ENCODE data around the gene AOC3. TPM values are rescaled to one million over a fixed set of nuclear protein-coding genes. Genes with fewer than 3 reads are reported as not detected.

Gene AOC3
- total and polyA plus RNA-seq, 2 of the 13 experiments (the other 11 are each of a cell fraction or from before 2014, with no cell fraction given) = 8.7 to 51.7 TPM

DNA sequence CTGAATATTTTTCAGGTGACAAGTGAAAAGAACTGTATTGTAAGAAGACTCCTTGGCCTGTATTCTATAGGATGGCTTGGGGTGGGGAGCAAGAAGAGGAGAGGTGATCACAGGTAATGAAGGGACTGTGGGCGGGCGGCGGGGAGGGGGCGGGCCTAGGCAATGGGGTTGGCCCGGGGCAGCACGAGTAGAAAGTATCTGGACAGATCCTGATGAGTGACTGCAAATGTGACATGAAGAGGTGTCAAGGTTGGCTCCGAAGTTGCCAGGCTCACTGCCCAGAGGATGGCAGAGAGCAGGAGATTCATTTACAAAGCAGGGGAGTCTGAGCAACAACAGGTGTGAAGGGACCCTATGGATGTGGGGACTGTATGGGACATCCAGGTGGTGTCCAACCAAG lies 38.8 kb downstream of the AOC3 start:
- in situ Hi-C loops (cut with HindIII; ENCODE audit: extremely low pct_ligation_motif_present, low pct_unique_long_range_greater_than_20kb) (no loop called here), intact Hi-C loops (cut with micrococcal nuclease; ENCODE audit: unreplicated experiment) (no loop called here)
- H3K36me3 ChIP-seq (replicated peaks in 1 of 2; ENCODE audit: control insufficient read depth in 1 of 2, insufficient read depth in 2 of 2, low read length in 2 of 2) = no peaks in the 10 kb centered on the region
- BruUV-seq (replicated peaks) = no TSS peak
- H2AFZ ChIP-seq (ENCODE audit: low read length) = no peak overlapping the region
- no peak for DNase-seq (ENCODE audit: low spot score)
- H3K27me3 ChIP-seq (ENCODE audit: control insufficient read depth in 1 of 2, insufficient read depth in 2 of 2, low read length in 2 of 2) = no peaks in the 10 kb centered on the region
- ChIA-PET POLR2A (interaction anchor here (1.5 kb wide), 1 partner anchor 110 kb away, joined by 4 read pairs; the partner anchor contains the start of gene WNK4), CTCF (ENCODE audit: low intra/inter-chr PET ratio, low total read pairs) (no interaction called here)
- H3K4me1 ChIP-seq (ENCODE audit: insufficient read depth, low read length) = peaks cover 98% of the 10 kb centered on the region
- no peak for ATAC-seq
- TF ChIP-seq, protein P1, sequence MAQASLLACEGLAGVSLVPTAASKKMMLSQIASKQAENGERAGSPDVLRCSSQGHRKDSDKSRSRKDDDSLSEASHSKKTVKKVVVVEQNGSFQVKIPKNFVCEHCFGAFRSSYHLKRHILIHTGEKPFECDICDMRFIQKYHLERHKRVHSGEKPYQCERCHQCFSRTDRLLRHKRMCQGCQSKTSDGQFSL (CRISPR knock-in tag; IDR thresholded peaks at IDR 0.05) = no peak
- TF ChIP-seq EP300 (IDR thresholded peaks at IDR 0.05; ENCODE audit: low read depth in 2 of 2, low read length in 2 of 2) (0 out of 4 replicates have a peak, but pooled peaks of 1 of the 2 experiments have one; percentile 3), EP300 (CRISPR knock-in tag; IDR thresholded peaks at IDR 0.05; ENCODE audit: borderline replicate concordance) (no peak), MED1 (CRISPR knock-in tag; IDR thresholded peaks at IDR 0.05) (no peak), NFE2L1 (CRISPR knock-in tag; IDR thresholded peaks at IDR 0.05; ENCODE audit: borderline replicate concordance) (no peak), RAD51 (IDR thresholded peaks at IDR 0.05; ENCODE audit: borderline replicate concordance) (no peak)
- H3K4me3 ChIP-seq (replicated peaks in 1 of 3; ENCODE audit: insufficient read depth in 1 of 3, low read depth in 2 of 3, low read length in 3 of 3) = no peak overlapping the region
- no peaks in the 10 kb centered on the region for H3K79me2 ChIP-seq (ENCODE audit: insufficient read depth, low read length)
- no peak overlapping the region for H3K27ac ChIP-seq (ENCODE audit: extremely low read length, insufficient read depth, low read length)
- FAIRE-seq = no peak
- H3K4me2 ChIP-seq (ENCODE audit: low read depth, low read length) = no peak overlapping the region
- no peak overlapping the region for H3K9ac ChIP-seq (ENCODE audit: insufficient read depth, low read depth, low read length)
- no peaks in the 10 kb centered on the region for H3K9me3 ChIP-seq (ENCODE audit: low read length)
- 88% methylated on average over 7 of the region's 7 CpGs for WGBS (ENCODE audit: low lambda C conversion rate)
- no peaks in the 10 kb centered on the region for H4K20me1 ChIP-seq (ENCODE audit: insufficient read depth, low read length)

DNA sequence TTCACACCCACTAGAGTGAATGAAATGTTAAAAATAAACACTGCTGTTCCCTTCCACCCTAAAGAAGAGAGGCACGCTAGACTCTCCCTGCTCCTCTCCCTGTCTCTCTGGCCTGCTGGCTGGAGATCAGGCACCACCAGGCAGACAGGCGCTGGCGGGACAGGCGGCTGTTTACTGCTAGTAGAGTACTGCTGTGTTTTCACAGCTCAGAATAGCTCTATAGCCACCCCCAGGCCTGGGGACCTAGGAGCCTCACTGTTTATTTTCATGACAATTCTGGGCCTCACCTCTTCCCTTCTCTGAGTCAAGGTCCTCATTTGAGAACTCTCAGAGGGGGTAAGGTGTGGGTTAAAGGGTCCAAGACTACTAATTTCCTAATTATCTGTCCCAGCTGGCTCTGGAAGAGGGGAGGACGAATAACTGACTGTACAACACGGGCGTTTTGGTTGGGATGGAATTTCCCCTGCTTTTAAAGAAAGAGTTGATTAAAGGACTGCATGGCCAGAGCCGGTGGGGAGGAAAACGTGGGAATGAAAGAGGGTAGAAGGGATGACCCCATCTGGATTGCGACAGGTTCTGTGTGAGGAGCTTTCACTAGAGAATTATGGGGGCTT lies 40.6 kb downstream of the AOC3 start:
- intact Hi-C loops (cut with micrococcal nuclease; ENCODE audit: unreplicated experiment) = no loop called here
- ChIA-PET CTCF (ENCODE audit: low intra/inter-chr PET ratio, low total read pairs) (no interaction called here), POLR2A (interaction anchor here (0.8 to 3.6 kb wide), 15 partner anchors 10 to 213 kb away, joined by 3 to 20 read pairs (median 4); partner anchors contain the start of genes BECN1, PSME3, RPL27 and VPS25)
- BruUV-seq (replicated peaks) = no TSS peak
- in situ Hi-C loops (cut with HindIII; ENCODE audit: extremely low pct_ligation_motif_present, low pct_unique_long_range_greater_than_20kb) = no loop called here
- WGBS (ENCODE audit: low lambda C conversion rate) = 4% methylated on average over 10 of the region's 10 CpGs
- peak; percentile 63 for DNase-seq (ENCODE audit: low spot score)
- Histone ChIP-seq H3K4me2 (ENCODE audit: low read depth, low read length) (peak overlapping the region; percentile 74), H3K9me3 (ENCODE audit: low read length) (no peaks in the 10 kb centered on the region), H3K4me3 (replicated peaks in 1 of 3; ENCODE audit: insufficient read depth in 1 of 3, low read depth in 2 of 3, low read length in 3 of 3) (peak overlapping the region in 2 of 3 experiments; percentile 9 to 39; a peak in 2 of 6 replicates), H4K20me1 (ENCODE audit: insufficient read depth, low read length) (no peaks in the 10 kb centered on the region), H3K27me3 (ENCODE audit: control insufficient read depth in 1 of 2, insufficient read depth in 2 of 2, low read length in 2 of 2) (no peaks in the 10 kb centered on the region), H3K9ac (ENCODE audit: insufficient read depth, low read depth, low read length) (peak overlapping the region; percentile 59), H3K36me3 (replicated peaks in 1 of 2; ENCODE audit: control insufficient read depth in 1 of 2, insufficient read depth in 2 of 2, low read length in 2 of 2) (no peaks in the 10 kb centered on the region), H2AFZ (ENCODE audit: low read length) (no peak overlapping the region), H3K27ac (ENCODE audit: extremely low read length, insufficient read depth, low read length) (peak overlapping the region; percentile 79), H3K4me1 (ENCODE audit: insufficient read depth, low read length) (peaks cover 98% of the 10 kb centered on the region), H3K79me2 (ENCODE audit: insufficient read depth, low read length) (no peaks in the 10 kb centered on the region)
- ATAC-seq = peak; percentile 76
- FAIRE-seq = peak; percentile 43
- no peak for TF ChIP-seq DNMT1 (CRISPR knock-in tag; IDR thresholded peaks at IDR 0.05)
- TF ChIP-seq, protein P2, sequence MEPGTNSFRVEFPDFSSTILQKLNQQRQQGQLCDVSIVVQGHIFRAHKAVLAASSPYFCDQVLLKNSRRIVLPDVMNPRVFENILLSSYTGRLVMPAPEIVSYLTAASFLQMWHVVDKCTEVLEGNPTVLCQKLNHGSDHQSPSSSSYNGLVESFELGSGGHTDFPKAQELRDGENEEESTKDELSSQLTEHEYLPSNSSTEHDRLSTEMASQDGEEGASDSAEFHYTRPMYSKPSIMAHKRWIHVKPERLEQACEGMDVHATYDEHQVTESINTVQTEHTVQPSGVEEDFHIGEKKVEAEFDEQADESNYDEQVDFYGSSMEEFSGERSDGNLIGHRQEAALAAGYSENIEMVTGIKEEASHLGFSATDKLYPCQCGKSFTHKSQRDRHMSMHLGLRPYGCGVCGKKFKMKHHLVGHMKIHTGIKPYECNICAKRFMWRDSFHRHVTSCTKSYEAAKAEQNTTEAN (CRISPR knock-in tag; conservative IDR thresholded peaks at IDR 0.05) = 0 out of 2 replicates have a peak, but pooled peaks have one; percentile 4
- TF ChIP-seq ZSCAN25 (CRISPR knock-in tag; IDR thresholded peaks at IDR 0.05) = peak; percentile 81; the same call in 1 of the 2 replicates
- TF ChIP-seq RAD51 (IDR thresholded peaks at IDR 0.05; ENCODE audit: borderline replicate concordance) = no peak
- 0 out of 2 replicates have a peak, but pooled peaks have one; percentile 24 for TF ChIP-seq KMT2A (CRISPR knock-in tag; IDR thresholded peaks at IDR 0.05)
- no peak for TF ChIP-seq BRCA1 (CRISPR knock-in tag; IDR thresholded peaks at IDR 0.05)
- no peak for TF ChIP-seq ARHGAP35 (CRISPR knock-in tag; IDR thresholded peaks at IDR 0.05; ENCODE audit: borderline replicate concordance)
- no peak for TF ChIP-seq HNRNPK (IDR thresholded peaks at IDR 0.05; ENCODE audit: low read depth, low read length, poor library complexity, severe bottlenecking)
- peak; percentile 27; the same call in 1 of the 2 replicates for TF ChIP-seq ZNF629 (CRISPR knock-in tag; conservative IDR thresholded peaks at IDR 0.05)
- no peak for TF ChIP-seq REXO4 (CRISPR knock-in tag; IDR thresholded peaks at IDR 0.05; ENCODE audit: borderline replicate concordance)
- TF ChIP-seq ZNF772 (CRISPR knock-in tag; IDR thresholded peaks at IDR 0.05) = peak; percentile 67; the same call in 1 of the 2 replicates
- no peak for TF ChIP-seq ZNF263 (CRISPR knock-in tag; IDR thresholded peaks at IDR 0.05)
- no peak for TF ChIP-seq ZNF670 (CRISPR knock-in tag; IDR thresholded peaks at IDR 0.05; ENCODE audit: borderline replicate concordance)

All from HepG2 (cell line).